ENCODE measurements around the gene SYCE3.

SYCE3 gene

DNA sequence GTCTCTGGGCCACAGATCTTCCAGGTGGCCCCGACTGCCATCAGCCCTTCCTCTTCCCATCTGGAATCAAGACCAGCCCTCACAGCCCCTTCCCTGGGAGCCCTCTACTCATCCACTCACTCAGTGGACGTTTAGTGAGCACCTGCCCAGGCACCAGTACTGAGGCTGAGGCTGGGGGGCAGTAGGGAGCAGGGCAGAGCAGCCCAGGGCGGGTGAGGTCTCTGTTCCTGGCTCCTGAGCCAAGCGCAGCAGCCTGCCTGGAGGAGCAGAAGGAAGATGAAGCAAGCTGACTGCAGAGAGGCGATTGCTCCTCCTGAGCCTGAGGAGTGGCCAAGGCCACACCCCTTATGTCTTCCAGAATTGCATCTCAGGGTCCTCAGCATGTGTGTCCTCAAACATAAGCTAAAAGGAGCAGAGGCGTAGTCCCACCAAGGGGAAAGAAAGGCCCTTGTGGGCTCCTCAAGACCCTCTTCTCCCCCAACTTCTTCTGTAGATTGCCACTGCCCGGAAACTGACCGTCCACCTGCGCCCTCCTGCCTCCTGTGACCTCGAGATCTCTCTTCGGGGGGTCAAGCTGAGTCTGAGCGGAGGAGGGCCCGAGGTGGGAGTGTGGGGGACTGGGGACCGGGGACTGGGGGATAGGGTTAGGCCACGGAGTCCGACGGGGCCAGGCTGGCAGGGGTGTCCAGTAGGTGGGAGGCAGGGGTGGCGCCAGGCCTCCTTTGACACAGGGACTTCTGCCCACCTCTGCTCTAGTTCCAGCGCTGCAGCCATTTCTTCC lies 43.6 kb upstream of the SYCE3 start:
- H3K4me1 ChIP-seq (ENCODE audit: control insufficient read depth, insufficient read depth, low read length) = no peaks in the 10 kb centered on the region
- no peak overlapping the region for H3K27ac ChIP-seq (ENCODE audit: low read length)
- no peak overlapping the region for H3K9ac ChIP-seq (ENCODE audit: low read length in 2 of 2)
- no peaks in the 10 kb centered on the region for H3K36me3 ChIP-seq (ENCODE audit: control insufficient read depth in 2 of 2, insufficient read depth in 2 of 2, low read length in 2 of 2)
- no peaks in the 10 kb centered on the region for H3K9me3 ChIP-seq (ENCODE audit: control insufficient read depth in 2 of 2, low read length in 2 of 2)
- H3K27me3 ChIP-seq (ENCODE audit: control insufficient read depth in 1 of 2, insufficient read depth in 2 of 2, low read length in 2 of 2) = peaks cover 34 to 47% of the 10 kb centered on the region in 2 donors
- H3K4me3 ChIP-seq (ENCODE audit: low read length in 2 of 2) = no peak overlapping the region

DNA sequence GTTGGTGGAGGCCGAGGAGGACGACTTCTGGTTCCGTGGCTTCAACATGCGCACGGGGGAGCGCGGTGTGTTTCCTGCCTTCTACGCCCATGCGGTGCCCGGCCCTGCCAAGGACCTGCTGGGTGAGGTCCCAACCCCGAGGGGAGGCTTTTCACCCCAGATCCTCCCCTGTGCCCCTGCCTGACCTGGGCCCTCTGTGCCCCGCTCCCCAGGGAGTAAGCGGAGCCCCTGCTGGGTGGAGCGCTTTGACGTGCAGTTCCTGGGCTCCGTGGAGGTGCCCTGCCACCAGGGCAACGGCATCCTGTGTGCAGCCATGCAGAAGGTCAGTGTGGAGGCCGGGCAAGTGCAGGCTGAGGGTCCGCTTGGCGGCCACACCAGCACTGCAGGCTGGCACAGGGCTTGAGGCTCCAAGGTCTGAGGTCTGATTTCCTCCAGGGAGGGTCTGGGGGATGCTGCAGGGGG lies 42.9 kb upstream of the SYCE3 start:
- no peaks in the 10 kb centered on the region for H3K9me3 ChIP-seq (ENCODE audit: control insufficient read depth in 2 of 2, low read length in 2 of 2)
- H3K36me3 ChIP-seq (ENCODE audit: control insufficient read depth in 2 of 2, insufficient read depth in 2 of 2, low read length in 2 of 2) = no peaks in the 10 kb centered on the region
- H3K9ac ChIP-seq (ENCODE audit: low read length in 2 of 2) = no peak overlapping the region
- no peak overlapping the region for H3K4me3 ChIP-seq (ENCODE audit: low read length in 2 of 2)
- peaks cover 36 to 50% of the 10 kb centered on the region in 2 donors for H3K27me3 ChIP-seq (ENCODE audit: control insufficient read depth in 1 of 2, insufficient read depth in 2 of 2, low read length in 2 of 2)
- no peak overlapping the region for H3K27ac ChIP-seq (ENCODE audit: low read length)
- peaks cover 4% of the 10 kb centered on the region for H3K4me1 ChIP-seq (ENCODE audit: control insufficient read depth, insufficient read depth, low read length)

DNA sequence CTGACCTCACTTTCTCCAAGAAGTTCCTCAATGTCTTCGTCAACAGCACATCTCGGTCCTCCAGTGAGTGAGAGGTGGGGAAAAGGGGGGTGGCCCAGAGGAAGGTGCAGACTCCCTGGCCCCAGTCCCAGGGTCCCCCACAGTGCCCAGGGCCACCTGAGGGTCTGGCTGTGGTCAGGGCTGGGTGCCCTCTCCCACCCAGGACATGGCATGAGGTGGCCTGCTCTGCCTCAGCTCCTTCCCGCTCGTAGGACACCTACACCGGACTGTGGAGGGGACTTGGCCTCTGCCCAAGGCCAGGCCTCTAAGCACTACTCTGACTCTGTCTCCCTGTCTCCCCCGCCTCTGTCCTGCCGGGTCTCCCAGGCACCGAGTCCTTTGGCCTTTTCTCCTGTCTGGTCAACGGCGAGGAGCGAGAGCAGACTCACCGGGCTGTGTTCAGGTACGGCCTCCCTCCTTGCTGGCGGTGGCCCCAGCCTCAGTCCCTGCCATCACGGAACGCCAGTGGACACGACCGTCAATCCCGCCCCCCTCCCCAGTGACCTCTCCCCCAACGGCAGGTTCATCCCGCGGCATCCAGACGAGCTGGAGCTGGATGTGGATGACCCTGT lies 42.4 kb upstream of the SYCE3 start:
- H3K9me3 ChIP-seq (ENCODE audit: control insufficient read depth in 2 of 2, low read length in 2 of 2) = no peaks in the 10 kb centered on the region
- H3K4me1 ChIP-seq (ENCODE audit: control insufficient read depth, insufficient read depth, low read length) = peaks cover 6% of the 10 kb centered on the region
- H3K36me3 ChIP-seq (ENCODE audit: control insufficient read depth in 2 of 2, insufficient read depth in 2 of 2, low read length in 2 of 2) = no peaks in the 10 kb centered on the region
- H3K4me3 ChIP-seq (ENCODE audit: low read length in 2 of 2) = no peak overlapping the region
- H3K27me3 ChIP-seq (ENCODE audit: control insufficient read depth in 1 of 2, insufficient read depth in 2 of 2, low read length in 2 of 2) = peaks cover 31 to 51% of the 10 kb centered on the region in 2 donors
- H3K27ac ChIP-seq (ENCODE audit: low read length) = no peak overlapping the region
- H3K9ac ChIP-seq (ENCODE audit: low read length in 2 of 2) = no peak overlapping the region

DNA sequence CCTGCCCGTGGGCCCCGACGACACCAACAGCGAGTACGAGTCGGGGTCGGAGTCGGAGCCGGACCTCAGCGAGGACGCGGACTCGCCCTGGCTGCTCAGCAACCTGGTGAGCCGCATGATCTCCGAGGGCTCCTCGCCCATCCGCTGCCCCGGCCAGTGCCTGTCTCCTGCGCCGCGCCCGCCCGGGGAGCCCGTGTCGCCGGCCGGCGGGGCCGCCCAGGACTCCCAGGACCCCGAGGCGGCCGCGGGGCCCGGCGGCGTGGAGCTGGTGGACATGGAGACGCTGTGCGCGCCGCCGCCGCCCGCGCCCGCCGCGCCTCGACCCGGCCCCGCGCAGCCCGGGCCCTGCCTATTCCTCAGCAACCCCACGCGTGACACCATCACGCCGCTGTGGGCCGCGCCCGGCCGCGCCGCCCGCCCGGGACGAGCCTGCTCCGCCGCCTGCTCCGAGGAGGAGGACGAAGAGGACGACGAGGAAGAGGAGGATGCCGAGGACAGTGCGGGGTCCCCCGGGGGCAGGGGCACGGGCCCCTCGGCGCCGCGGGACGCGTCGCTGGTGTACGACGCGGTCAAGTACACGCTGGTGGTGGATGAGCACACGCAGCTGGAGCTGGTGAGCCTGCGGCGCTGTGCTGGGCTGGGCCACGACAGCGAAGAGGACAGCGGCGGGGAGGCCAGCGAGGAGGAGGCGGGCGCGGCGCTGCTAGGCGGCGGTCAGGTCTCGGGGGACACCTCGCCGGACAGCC lies 41.7 kb upstream of the SYCE3 start:
- H3K27ac ChIP-seq (ENCODE audit: low read length) = no peak overlapping the region
- H3K4me3 ChIP-seq (ENCODE audit: low read length in 2 of 2) = no peak overlapping the region
- H3K9me3 ChIP-seq (ENCODE audit: control insufficient read depth in 2 of 2, low read length in 2 of 2) = no peaks in the 10 kb centered on the region
- H3K27me3 ChIP-seq (ENCODE audit: control insufficient read depth in 1 of 2, insufficient read depth in 2 of 2, low read length in 2 of 2) = peaks cover 34 to 53% of the 10 kb centered on the region in 2 donors
- no peaks in the 10 kb centered on the region for H3K36me3 ChIP-seq (ENCODE audit: control insufficient read depth in 2 of 2, insufficient read depth in 2 of 2, low read length in 2 of 2)
- H3K4me1 ChIP-seq (ENCODE audit: control insufficient read depth, insufficient read depth, low read length) = peaks cover 10% of the 10 kb centered on the region
- H3K9ac ChIP-seq (ENCODE audit: low read length in 2 of 2) = no peak overlapping the region

DNA sequence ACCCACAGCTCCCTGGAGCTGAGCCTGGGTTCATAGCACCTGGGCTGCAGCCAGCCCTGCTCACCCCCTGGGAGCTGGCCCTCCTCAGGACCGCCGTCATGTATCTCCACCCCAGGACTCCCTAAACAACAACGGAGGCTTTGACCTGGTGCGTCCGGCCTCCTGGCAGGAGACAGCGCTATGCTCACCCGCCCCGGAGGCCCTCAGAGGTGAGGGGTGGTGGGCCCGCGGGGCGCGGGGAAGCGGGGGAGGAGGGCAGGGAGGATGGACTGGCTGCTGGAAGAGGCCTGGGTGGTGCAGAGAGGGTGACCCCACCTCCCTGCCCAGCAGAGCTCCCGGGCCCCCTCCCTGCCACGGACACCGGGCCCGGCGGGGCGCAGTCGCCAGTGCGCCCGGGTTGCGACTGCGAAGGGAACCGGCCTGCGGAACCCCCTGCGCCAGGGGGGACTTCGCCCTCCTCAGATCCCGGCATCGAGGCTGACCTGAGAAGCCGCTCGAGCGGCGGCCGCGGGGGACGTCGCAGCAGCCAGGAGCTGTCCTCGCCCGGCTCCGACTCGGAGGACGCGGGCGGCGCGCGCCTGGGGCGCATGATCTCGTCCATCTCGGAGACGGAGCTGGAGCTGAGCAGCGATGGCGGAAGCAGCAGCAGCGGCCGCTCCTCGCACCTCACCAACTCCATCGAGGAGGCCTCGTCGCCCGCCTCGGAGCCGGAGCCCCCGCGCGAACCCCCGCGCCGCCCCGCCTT lies 41.0 kb upstream of the SYCE3 start:
- Histone ChIP-seq H3K36me3 (ENCODE audit: control insufficient read depth in 2 of 2, insufficient read depth in 2 of 2, low read length in 2 of 2) (no peaks in the 10 kb centered on the region), H3K4me3 (ENCODE audit: low read length in 2 of 2) (no peak overlapping the region), H3K4me1 (ENCODE audit: control insufficient read depth, insufficient read depth, low read length) (peaks cover 10% of the 10 kb centered on the region), H3K9me3 (ENCODE audit: control insufficient read depth in 2 of 2, low read length in 2 of 2) (no peaks in the 10 kb centered on the region), H3K27ac (ENCODE audit: low read length) (no peak overlapping the region), H3K27me3 (ENCODE audit: control insufficient read depth in 1 of 2, insufficient read depth in 2 of 2, low read length in 2 of 2) (peaks cover 35 to 52% of the 10 kb centered on the region in 2 donors), H3K9ac (ENCODE audit: low read length in 2 of 2) (no peak overlapping the region)

DNA sequence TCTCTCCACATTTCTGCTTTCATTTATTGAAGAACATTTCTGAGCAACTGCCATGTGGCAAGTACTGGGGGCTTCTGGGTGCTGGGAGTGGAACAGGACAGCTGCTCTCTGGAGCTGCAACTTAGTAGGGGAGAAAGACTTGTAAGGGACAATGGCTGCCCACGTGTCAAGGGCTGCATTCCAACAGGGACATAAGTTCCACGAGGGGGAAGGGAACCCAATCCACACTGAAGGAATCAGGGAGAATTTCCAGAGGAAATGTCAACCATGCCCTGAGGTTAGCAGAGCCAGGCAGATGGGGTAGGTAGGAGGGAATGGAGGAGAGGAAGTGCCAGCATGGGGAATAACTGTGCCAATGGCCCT lies 39.6 kb upstream of the SYCE3 start:
- no peak overlapping the region for H3K27ac ChIP-seq (ENCODE audit: low read length)
- peaks cover 10% of the 10 kb centered on the region for H3K4me1 ChIP-seq (ENCODE audit: control insufficient read depth, insufficient read depth, low read length)
- no peak overlapping the region for H3K9ac ChIP-seq (ENCODE audit: low read length in 2 of 2)
- H3K9me3 ChIP-seq (ENCODE audit: control insufficient read depth in 2 of 2, low read length in 2 of 2) = no peaks in the 10 kb centered on the region
- H3K27me3 ChIP-seq (ENCODE audit: control insufficient read depth in 1 of 2, insufficient read depth in 2 of 2, low read length in 2 of 2) = peaks cover 36 to 58% of the 10 kb centered on the region in 2 donors
- no peak overlapping the region for H3K4me3 ChIP-seq (ENCODE audit: low read length in 2 of 2)
- H3K36me3 ChIP-seq (ENCODE audit: control insufficient read depth in 2 of 2, insufficient read depth in 2 of 2, low read length in 2 of 2) = no peaks in the 10 kb centered on the region

DNA sequence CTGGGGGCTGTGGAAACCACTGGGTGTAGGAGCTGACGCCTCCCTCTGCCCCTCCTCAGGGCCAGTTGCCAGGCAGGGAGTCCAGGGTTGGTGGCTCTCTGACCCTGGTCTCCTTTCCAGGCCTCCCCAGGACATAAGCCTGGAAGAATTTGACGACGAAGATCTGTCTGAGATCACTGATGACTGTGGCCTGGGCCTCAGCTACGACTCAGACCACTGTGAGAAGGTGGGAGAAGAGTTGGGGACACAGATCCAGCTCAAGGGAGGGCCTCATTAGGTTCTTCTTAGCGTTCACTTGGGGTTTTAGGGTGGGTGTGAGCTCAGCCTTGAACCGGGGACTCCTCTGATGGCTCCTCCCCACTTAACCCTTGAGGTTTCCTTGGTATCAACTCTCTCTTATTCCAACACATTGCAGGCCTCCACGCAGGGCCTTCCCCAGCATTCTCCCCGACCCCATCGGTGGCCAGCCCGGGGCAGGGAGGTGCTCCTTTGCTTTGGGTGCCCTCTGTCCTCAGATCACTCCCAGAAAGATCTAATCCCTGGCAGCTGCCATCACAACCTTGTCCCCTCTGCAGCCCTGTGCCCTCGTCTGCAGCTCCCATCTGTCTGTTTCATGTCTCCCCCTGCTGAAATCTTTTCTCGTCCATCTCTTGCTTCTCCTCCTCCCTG lies 39.1 kb upstream of the SYCE3 start:
- Histone ChIP-seq H3K36me3 (ENCODE audit: control insufficient read depth in 2 of 2, insufficient read depth in 2 of 2, low read length in 2 of 2) (no peaks in the 10 kb centered on the region), H3K27ac (ENCODE audit: low read length) (no peak overlapping the region), H3K4me1 (ENCODE audit: control insufficient read depth, insufficient read depth, low read length) (peaks cover 10% of the 10 kb centered on the region), H3K9me3 (ENCODE audit: control insufficient read depth in 2 of 2, low read length in 2 of 2) (no peaks in the 10 kb centered on the region), H3K4me3 (ENCODE audit: low read length in 2 of 2) (no peak overlapping the region), H3K27me3 (ENCODE audit: control insufficient read depth in 1 of 2, insufficient read depth in 2 of 2, low read length in 2 of 2) (peaks cover 33 to 59% of the 10 kb centered on the region in 2 donors), H3K9ac (ENCODE audit: low read length in 2 of 2) (no peak overlapping the region)

DNA sequence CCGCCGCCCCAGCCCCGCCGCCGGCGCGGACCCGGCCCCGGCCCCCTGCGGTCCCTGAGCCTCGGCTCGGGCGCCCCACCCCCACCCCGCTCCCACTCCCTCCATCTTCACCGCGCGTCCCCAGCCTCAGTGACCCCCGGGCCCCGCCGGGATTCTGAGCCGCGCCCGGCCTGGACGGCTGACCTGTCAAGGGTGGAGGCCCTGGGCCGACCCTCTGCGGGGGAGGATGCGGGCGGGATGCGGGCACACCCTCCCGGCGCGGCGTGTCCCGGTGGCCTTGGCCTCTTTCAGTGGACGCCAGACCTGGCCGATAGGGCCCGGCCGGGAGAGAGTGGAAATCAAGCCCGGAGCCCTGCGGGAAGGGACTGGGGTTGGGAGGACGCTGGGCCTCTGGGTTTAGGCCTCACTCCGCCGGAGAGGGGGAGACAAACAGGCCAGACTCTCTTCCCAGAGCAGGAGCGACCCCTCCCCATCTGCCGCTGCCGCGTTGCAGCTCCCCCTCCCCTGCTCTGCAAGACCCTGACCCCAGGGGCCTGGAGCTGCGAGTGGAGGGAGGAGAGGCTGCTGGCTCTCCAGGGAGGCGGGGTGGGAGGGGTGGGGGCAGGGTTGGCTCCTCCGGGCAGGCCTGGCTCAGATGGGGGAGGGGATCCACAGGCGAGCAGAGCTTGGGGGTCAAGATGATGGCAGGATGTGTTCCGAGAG lies 38.4 kb upstream of the SYCE3 start:
- H3K9ac ChIP-seq (ENCODE audit: low read length in 2 of 2) = no peak overlapping the region
- H3K27ac ChIP-seq (ENCODE audit: low read length) = no peak overlapping the region
- H3K36me3 ChIP-seq (ENCODE audit: control insufficient read depth in 2 of 2, insufficient read depth in 2 of 2, low read length in 2 of 2) = no peaks in the 10 kb centered on the region
- peaks cover 10% of the 10 kb centered on the region for H3K4me1 ChIP-seq (ENCODE audit: control insufficient read depth, insufficient read depth, low read length)
- H3K4me3 ChIP-seq (ENCODE audit: low read length in 2 of 2) = peak overlapping the region in 1 of 2 donors; percentile 22
- H3K9me3 ChIP-seq (ENCODE audit: control insufficient read depth in 2 of 2, low read length in 2 of 2) = no peaks in the 10 kb centered on the region
- peaks cover 33 to 59% of the 10 kb centered on the region in 2 donors for H3K27me3 ChIP-seq (ENCODE audit: control insufficient read depth in 1 of 2, insufficient read depth in 2 of 2, low read length in 2 of 2)

DNA sequence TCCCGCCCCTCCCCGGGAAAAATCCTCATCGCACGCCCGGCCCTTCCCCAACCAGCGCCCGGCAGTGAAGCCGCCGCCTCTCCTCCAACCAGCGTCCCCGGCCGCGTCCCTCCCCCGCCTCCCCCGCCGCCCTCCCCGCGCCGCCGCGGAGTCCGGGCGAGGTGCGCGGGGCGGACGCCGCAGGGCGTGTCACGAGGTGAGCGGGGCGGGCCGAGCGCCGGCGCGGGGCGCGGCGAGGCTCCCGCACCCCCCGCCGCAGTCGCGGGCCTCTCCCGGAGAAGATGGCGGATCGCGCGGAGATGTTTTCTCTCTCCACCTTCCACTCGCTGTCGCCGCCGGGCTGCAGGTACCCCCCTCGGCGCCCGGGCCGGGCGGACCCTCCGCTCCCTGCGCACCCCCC lies 37.8 kb upstream of the SYCE3 start, which contains the start of gene MAPK8IP2:
Gene MAPK8IP2 (plus strand): TSS at position 256 of the 400 bp plus-strand sequence. CDS start 26 bp downstream, at position 282.
- peaks cover 33 to 57% of the 10 kb centered on the region in 2 donors for H3K27me3 ChIP-seq (ENCODE audit: control insufficient read depth in 1 of 2, insufficient read depth in 2 of 2, low read length in 2 of 2)
- H3K4me3 ChIP-seq (ENCODE audit: low read length in 2 of 2) = peak within 1 kb of the TSS in 1 of 2 donors; percentile 29
- H3K9ac ChIP-seq (ENCODE audit: low read length in 2 of 2) = no peak within 1 kb of the TSS
- H3K27ac ChIP-seq (ENCODE audit: low read length) = no peak within 1 kb of the TSS
- peaks cover 10% of the 10 kb centered on the region for H3K4me1 ChIP-seq (ENCODE audit: control insufficient read depth, insufficient read depth, low read length)
- H3K9me3 ChIP-seq (ENCODE audit: control insufficient read depth in 2 of 2, low read length in 2 of 2) = no peaks in the 10 kb centered on the region
- H3K36me3 ChIP-seq (ENCODE audit: control insufficient read depth in 2 of 2, insufficient read depth in 2 of 2, low read length in 2 of 2) = no peaks in the 10 kb centered on the region

Measured in stomach smooth muscle (tissue), 2 donors.